ENCODE results near the gene LEP.

DNA sequence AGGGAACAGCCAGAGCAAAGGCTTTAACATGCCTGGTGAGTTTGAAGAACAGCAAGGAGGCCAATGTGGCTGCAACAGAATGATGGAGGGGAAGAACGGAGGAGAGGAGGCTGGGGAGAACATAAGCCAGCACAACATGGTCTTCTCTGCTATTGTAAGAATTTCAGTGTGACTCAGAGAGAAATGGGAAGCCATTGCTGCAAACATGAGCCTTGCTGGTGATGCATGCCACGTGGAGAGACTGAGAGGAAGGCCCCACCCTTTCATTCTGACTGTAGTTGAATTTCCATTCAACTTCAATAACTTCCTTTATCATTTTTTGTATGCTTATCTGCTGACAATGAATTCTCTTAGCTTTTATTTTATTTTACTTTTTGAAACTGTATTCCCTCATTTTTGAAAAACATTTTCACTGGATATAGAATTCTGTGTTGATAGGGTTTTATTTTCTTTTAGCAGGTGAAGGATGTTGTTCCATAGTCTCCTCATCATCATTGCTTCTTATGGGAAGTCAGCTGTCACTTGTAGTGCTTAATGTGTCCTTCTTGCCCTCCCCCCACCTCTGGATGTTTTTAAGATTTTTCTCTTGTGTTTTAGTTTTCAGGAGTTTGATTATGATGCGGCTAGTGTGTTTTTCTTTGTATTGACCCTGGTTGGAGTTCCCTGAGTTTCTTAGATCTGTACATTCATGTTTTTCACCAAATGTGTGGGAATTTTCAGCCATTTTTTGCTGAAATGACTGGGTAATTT, 46.4 kb upstream of the LEP start:
- TF ChIP-seq, protein P1, sequence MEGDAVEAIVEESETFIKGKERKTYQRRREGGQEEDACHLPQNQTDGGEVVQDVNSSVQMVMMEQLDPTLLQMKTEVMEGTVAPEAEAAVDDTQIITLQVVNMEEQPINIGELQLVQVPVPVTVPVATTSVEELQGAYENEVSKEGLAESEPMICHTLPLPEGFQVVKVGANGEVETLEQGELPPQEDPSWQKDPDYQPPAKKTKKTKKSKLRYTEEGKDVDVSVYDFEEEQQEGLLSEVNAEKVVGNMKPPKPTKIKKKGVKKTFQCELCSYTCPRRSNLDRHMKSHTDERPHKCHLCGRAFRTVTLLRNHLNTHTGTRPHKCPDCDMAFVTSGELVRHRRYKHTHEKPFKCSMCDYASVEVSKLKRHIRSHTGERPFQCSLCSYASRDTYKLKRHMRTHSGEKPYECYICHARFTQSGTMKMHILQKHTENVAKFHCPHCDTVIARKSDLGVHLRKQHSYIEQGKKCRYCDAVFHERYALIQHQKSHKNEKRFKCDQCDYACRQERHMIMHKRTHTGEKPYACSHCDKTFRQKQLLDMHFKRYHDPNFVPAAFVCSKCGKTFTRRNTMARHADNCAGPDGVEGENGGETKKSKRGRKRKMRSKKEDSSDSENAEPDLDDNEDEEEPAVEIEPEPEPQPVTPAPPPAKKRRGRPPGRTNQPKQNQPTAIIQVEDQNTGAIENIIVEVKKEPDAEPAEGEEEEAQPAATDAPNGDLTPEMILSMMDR (IDR thresholded peaks at IDR 0.05): no peak
- no peak for TF ChIP-seq EZH2 (IDR thresholded peaks at IDR 0.05; ENCODE audit: borderline replicate concordance, insufficient read depth, low read depth, low read length, poor library complexity, severe bottlenecking)

All from B cell (primary cell).